22Rv1 (cell line): ENCODE results near the gene RGS6.

ENCODE experiments used
- H3K27ac ChIP-seq: fragments of 450-650 bp; 2 replicates; pipeline ENCODE4 v1.5.1; 2017
- CTCF ChIP-seq: fragments of 450-650 bp; IDR thresholded peaks from 2 replicates; pipeline ENCODE4 v1.5.1; 2017; ENCODE audit warnings: mild to moderate bottlenecking
- ZFX ChIP-seq: fragments of 450-650 bp; IDR thresholded peaks from 2 replicates; pipeline ENCODE4 v1.6.1; 2017; ENCODE audit warnings: antibody characterized with exemption, borderline replicate concordance

The RGS6 gene

GRCh38 chr14:72544615-72545387, 612.6 kb downstream of the RGS6 start:
- TF ChIP-seq CTCF (no peak), ZFX (no peak)
- no peak overlapping the region for H3K27ac ChIP-seq

GRCh38 chr14:72545411-72546311, 613.4 kb downstream of the RGS6 start:
- no peak overlapping the region for H3K27ac ChIP-seq
- no peak for TF ChIP-seq CTCF
- TF ChIP-seq ZFX, result no peak

GRCh38 chr14:72546344-72547016, 614.3 kb downstream of the RGS6 start:
- no peak overlapping the region for H3K27ac ChIP-seq
- TF ChIP-seq CTCF, result no peak
- no peak for TF ChIP-seq ZFX

GRCh38 chr14:72547999-72548398, 615.8 kb downstream of the RGS6 start:
- TF ChIP-seq CTCF (no peak), ZFX (no peak)
- no peak overlapping the region for H3K27ac ChIP-seq

- no peak overlapping the region for H3K27ac ChIP-seq
- TF ChIP-seq ZFX (no peak), CTCF (no peak)
Measured at GRCh38 chr14:72549026-72549425, 616.8 kb downstream of the RGS6 start.

GRCh38 chr14:72549854-72550253, 617.6 kb downstream of the RGS6 start:
- TF ChIP-seq CTCF (no peak), ZFX (no peak)
- no peak overlapping the region for H3K27ac ChIP-seq
